ENCODE results near the gene INPP5B.

INPP5B gene

GRCh38 chr1:37825506-37825905 lies 121.3 kb downstream of the INPP5B start:
- Histone ChIP-seq H3K27me3 (ENCODE audit: low read depth, low read length) (no peaks in the 10 kb centered on the region), H3K4me3 (ENCODE audit: low read depth in 1 of 2, low read length in 2 of 2) (no peak overlapping the region), H3K27ac (ENCODE audit: low read length) (no peak overlapping the region), H3K4me1 (ENCODE audit: control insufficient read depth in 1 of 2, insufficient read depth in 2 of 2, low read length in 2 of 2) (no peaks in the 10 kb centered on the region), H3K36me3 (ENCODE audit: control insufficient read depth in 1 of 2, insufficient read depth in 2 of 2, low read length in 2 of 2) (peaks cover 26 to 44% of the 10 kb centered on the region in 2 donors), H3K9me3 (ENCODE audit: control insufficient read depth in 1 of 2, low read length in 2 of 2) (no peaks in the 10 kb centered on the region)

- Histone ChIP-seq H3K36me3 (ENCODE audit: control insufficient read depth in 1 of 2, insufficient read depth in 2 of 2, low read length in 2 of 2) (peaks cover 25 to 47% of the 10 kb centered on the region in 2 donors), H3K9me3 (ENCODE audit: control insufficient read depth in 1 of 2, low read length in 2 of 2) (no peaks in the 10 kb centered on the region), H3K27ac (ENCODE audit: low read length) (no peak overlapping the region), H3K4me1 (ENCODE audit: control insufficient read depth in 1 of 2, insufficient read depth in 2 of 2, low read length in 2 of 2) (no peaks in the 10 kb centered on the region), H3K27me3 (ENCODE audit: low read depth, low read length) (no peaks in the 10 kb centered on the region), H3K4me3 (ENCODE audit: low read depth in 1 of 2, low read length in 2 of 2) (no peak overlapping the region)
Measured at GRCh38 chr1:37824001-37824400, 122.9 kb downstream of the INPP5B start.

DNA sequence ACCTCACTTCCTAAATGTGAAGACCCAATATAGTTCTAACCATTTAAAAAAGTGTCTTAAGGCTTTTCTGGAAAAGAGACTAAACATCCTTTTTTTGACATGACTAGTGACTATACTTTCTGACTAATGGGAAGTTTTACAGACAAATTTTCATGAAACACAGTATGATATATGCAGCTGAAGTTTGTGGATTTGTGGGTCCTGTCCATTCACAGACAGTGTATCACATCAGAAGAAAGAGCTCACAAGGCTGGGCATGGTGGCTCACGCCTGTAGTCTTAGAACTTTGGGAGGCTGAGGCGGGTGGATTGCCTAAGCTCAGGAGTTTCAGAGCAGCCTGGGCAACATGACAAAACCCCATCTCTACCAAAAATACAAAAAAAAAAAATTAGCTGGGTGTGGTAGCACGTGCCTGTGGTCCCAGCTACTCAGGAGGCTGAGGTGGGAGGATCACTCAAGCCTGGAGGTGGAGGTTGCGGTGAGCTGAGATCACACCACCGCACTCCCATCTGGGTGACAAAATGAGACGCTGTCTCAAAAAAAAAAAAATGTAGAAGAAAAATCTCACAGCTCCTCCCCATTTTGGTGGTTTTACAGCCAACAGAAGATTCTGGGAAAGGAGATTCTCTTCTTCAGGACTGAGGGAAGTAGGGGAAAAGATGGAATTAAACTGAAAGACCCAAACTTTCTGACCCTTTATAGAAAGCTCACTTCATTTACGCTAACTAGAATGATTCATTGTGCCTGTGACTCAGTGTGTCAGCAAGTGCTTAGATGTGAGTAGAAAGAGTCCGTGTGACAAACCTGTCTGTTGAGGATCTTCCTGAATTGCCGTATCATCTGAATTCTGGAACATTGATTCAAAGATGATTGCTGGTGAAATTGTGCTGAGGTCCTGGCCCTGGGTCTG lies 123.7 kb downstream of the INPP5B start:
- no peak overlapping the region for H3K27ac ChIP-seq (ENCODE audit: low read length)
- no peaks in the 10 kb centered on the region for H3K4me1 ChIP-seq (ENCODE audit: control insufficient read depth in 1 of 2, insufficient read depth in 2 of 2, low read length in 2 of 2)
- no peak overlapping the region for H3K4me3 ChIP-seq (ENCODE audit: low read depth in 1 of 2, low read length in 2 of 2)
- H3K9me3 ChIP-seq (ENCODE audit: control insufficient read depth in 1 of 2, low read length in 2 of 2) = no peaks in the 10 kb centered on the region
- H3K27me3 ChIP-seq (ENCODE audit: low read depth, low read length) = no peaks in the 10 kb centered on the region
- H3K36me3 ChIP-seq (ENCODE audit: control insufficient read depth in 1 of 2, insufficient read depth in 2 of 2, low read length in 2 of 2) = peaks cover 25 to 44% of the 10 kb centered on the region in 2 donors

- Histone ChIP-seq H3K4me1 (ENCODE audit: control insufficient read depth in 1 of 2, insufficient read depth in 2 of 2, low read length in 2 of 2) (no peaks in the 10 kb centered on the region), H3K36me3 (ENCODE audit: control insufficient read depth in 1 of 2, insufficient read depth in 2 of 2, low read length in 2 of 2) (peaks cover 32 to 51% of the 10 kb centered on the region in 2 donors), H3K4me3 (ENCODE audit: low read depth in 1 of 2, low read length in 2 of 2) (no peak overlapping the region), H3K9me3 (ENCODE audit: control insufficient read depth in 1 of 2, low read length in 2 of 2) (no peaks in the 10 kb centered on the region), H3K27me3 (ENCODE audit: low read depth, low read length) (no peaks in the 10 kb centered on the region), H3K27ac (ENCODE audit: low read length) (no peak overlapping the region)
Measured at GRCh38 chr1:37821481-37821880, 125.4 kb downstream of the INPP5B start.

GRCh38 chr1:37817481-37817880 lies 129.4 kb downstream of the INPP5B start:
- no peaks in the 10 kb centered on the region for H3K9me3 ChIP-seq (ENCODE audit: control insufficient read depth in 1 of 2, low read length in 2 of 2)
- no peaks in the 10 kb centered on the region for H3K27me3 ChIP-seq (ENCODE audit: low read depth, low read length)
- no peak overlapping the region for H3K27ac ChIP-seq (ENCODE audit: low read length)
- no peak overlapping the region for H3K4me3 ChIP-seq (ENCODE audit: low read depth in 1 of 2, low read length in 2 of 2)
- peaks cover 39 to 62% of the 10 kb centered on the region in 2 donors for H3K36me3 ChIP-seq (ENCODE audit: control insufficient read depth in 1 of 2, insufficient read depth in 2 of 2, low read length in 2 of 2)
- H3K4me1 ChIP-seq (ENCODE audit: control insufficient read depth in 1 of 2, insufficient read depth in 2 of 2, low read length in 2 of 2) = no peaks in the 10 kb centered on the region

- Histone ChIP-seq H3K36me3 (ENCODE audit: control insufficient read depth in 1 of 2, insufficient read depth in 2 of 2, low read length in 2 of 2) (peaks cover 22 to 39% of the 10 kb centered on the region in 2 donors), H3K4me3 (ENCODE audit: low read depth in 1 of 2, low read length in 2 of 2) (no peak overlapping the region), H3K27ac (ENCODE audit: low read length) (no peak overlapping the region), H3K27me3 (ENCODE audit: low read depth, low read length) (no peaks in the 10 kb centered on the region), H3K4me1 (ENCODE audit: control insufficient read depth in 1 of 2, insufficient read depth in 2 of 2, low read length in 2 of 2) (peaks cover under 1 to 12% of the 10 kb centered on the region in 2 donors), H3K9me3 (ENCODE audit: control insufficient read depth in 1 of 2, low read length in 2 of 2) (no peaks in the 10 kb centered on the region)
Measured at GRCh38 chr1:37814252-37814651, 132.6 kb downstream of the INPP5B start.

GRCh38 chr1:37813529-37814145 lies 133.2 kb downstream of the INPP5B start:
- Histone ChIP-seq H3K4me3 (ENCODE audit: low read depth in 1 of 2, low read length in 2 of 2) (no peak overlapping the region), H3K4me1 (ENCODE audit: control insufficient read depth in 1 of 2, insufficient read depth in 2 of 2, low read length in 2 of 2) (peaks cover 3 to 18% of the 10 kb centered on the region in 2 donors), H3K9me3 (ENCODE audit: control insufficient read depth in 1 of 2, low read length in 2 of 2) (no peaks in the 10 kb centered on the region), H3K36me3 (ENCODE audit: control insufficient read depth in 1 of 2, insufficient read depth in 2 of 2, low read length in 2 of 2) (peaks cover 22 to 33% of the 10 kb centered on the region in 2 donors), H3K27ac (ENCODE audit: low read length) (no peak overlapping the region), H3K27me3 (ENCODE audit: low read depth, low read length) (no peaks in the 10 kb centered on the region)

GRCh38 chr1:37811027-37811655 lies 135.7 kb downstream of the INPP5B start:
- no peak overlapping the region for H3K4me3 ChIP-seq (ENCODE audit: low read depth in 1 of 2, low read length in 2 of 2)
- no peak overlapping the region for H3K27ac ChIP-seq (ENCODE audit: low read length)
- peaks cover 18 to 28% of the 10 kb centered on the region in 2 donors for H3K36me3 ChIP-seq (ENCODE audit: control insufficient read depth in 1 of 2, insufficient read depth in 2 of 2, low read length in 2 of 2)
- peaks cover 9 to 34% of the 10 kb centered on the region in 2 donors for H3K4me1 ChIP-seq (ENCODE audit: control insufficient read depth in 1 of 2, insufficient read depth in 2 of 2, low read length in 2 of 2)
- H3K27me3 ChIP-seq (ENCODE audit: low read depth, low read length) = no peaks in the 10 kb centered on the region
- H3K9me3 ChIP-seq (ENCODE audit: control insufficient read depth in 1 of 2, low read length in 2 of 2) = no peaks in the 10 kb centered on the region

Measured in muscle layer of duodenum (tissue), 2 donors.